CD4-positive, alpha-beta T cell treated with Interferon alpha-2 for 1 hour (primary cell): ENCODE measurements around the gene FAM81B.

Source experiments
- DNase-seq, 2 donors: peaks; one replicate each; pipeline ENCODE4 v3.0.0-alpha.2; 2020 to 2022

Gene FAM81B

GRCh38 chr5:95484421-95484820, 93.3 kb downstream of the FAM81B start:
- DNase-seq = no peak

GRCh38 chr5:95486191-95486590, 95.0 kb downstream of the FAM81B start:
- no peak for DNase-seq

- DNase-seq = no peak
Measured at GRCh38 chr5:95487880-95488279, 96.7 kb downstream of the FAM81B start.
